ENCODE data around the gene WWP2.

GRCh38 chr16:69938981-69939820, 177.1 kb downstream of the WWP2 start:
- TF ChIP-seq CTCF (optimal IDR thresholded peaks at IDR 0.05 in 1 of 3, IDR thresholded peaks at IDR 0.05 in 1 of 3, conservative IDR thresholded peaks at IDR 0.05 in 1 of 3; ENCODE audit: extremely low read depth in 1 of 3, insufficient read depth in 2 of 3, low read length in 3 of 3) (no peak), EZH2 (IDR thresholded peaks at IDR 0.05; ENCODE audit: low read length) (no peak)

Data from keratinocyte (primary cell).